Mucosa of rectum (tissue), 2 donors: Measurements from ENCODE around the gene ZMYND8.

Experiments used
- H3K27ac ChIP-seq, 2 donors: one replicate each; pipeline ENCODE4 v1.7.0; 2013; ENCODE audit warnings: inconsistent platforms in 2 of 2, low read depth in 2 of 2, low read length in 2 of 2
- H3K27me3 ChIP-seq, 2 donors: one replicate each; pipeline ENCODE4 v1.7.0; 2013; ENCODE audit warnings: low read length in 2 of 2; ENCODE audit not compliant: control insufficient read depth in 2 of 2, insufficient read depth in 2 of 2
- H3K36me3 ChIP-seq, 2 donors: one replicate each; pipeline ENCODE4 v1.7.0; 2013; ENCODE audit warnings: low read length in 2 of 2; ENCODE audit not compliant: control insufficient read depth in 2 of 2, insufficient read depth in 2 of 2
- H3K4me1 ChIP-seq, 2 donors: one replicate each; pipeline ENCODE4 v1.7.0; 2013; ENCODE audit warnings: low read length in 2 of 2, mild to moderate bottlenecking in 1 of 2; ENCODE audit not compliant: control insufficient read depth in 2 of 2, insufficient read depth in 2 of 2
- H3K4me3 ChIP-seq, 2 donors: one replicate each; pipeline ENCODE4 v1.7.0; 2013; ENCODE audit warnings: low read length in 2 of 2
- H3K9ac ChIP-seq, 2 donors: one replicate each; pipeline ENCODE4 v1.7.0; 2013; ENCODE audit warnings: low read length in 2 of 2, low read depth in 1 of 2, mild to moderate bottlenecking in 1 of 2
- H3K9me3 ChIP-seq, 2 donors: one replicate each; pipeline ENCODE4 v1.7.0; 2013; ENCODE audit warnings: low read length in 2 of 2; ENCODE audit not compliant: control insufficient read depth in 2 of 2
- donor health status: healthy.
- donor health status: Normal muscosa, but diverticular disease.

ZMYND8 gene

DNA sequence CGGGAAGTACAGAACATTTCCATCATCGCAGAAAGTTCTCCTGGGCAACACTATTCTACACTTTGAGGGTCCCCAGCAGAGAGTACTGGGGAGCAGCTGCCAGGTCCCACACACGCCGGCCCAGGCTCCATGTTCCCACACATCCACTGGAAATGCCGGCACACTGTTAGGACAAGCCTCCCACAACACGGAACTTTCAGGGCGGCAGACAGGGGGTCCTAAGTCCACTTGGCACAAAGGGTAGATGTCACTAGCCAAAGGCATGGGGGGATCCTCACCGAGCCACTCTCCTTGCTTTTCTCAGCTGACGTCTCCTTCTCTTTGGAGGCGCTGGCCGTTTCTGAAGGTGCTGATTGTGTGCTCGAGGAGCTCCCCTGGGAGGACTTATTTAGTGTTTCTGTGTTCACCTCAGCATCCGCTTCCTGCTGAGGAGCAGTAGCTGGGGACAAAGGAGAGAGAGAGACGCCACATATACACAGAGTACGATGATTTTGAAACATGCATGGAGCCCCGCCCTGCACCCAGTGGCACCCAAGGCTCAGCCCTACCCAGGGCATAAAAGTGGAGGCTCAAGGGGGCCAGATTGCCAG, 135.4 kb downstream of the ZMYND8 start:
- H3K36me3 ChIP-seq, result peaks cover 32 to 66% of the 10 kb centered on the region in 2 donors
- no peaks in the 10 kb centered on the region for H3K9me3 ChIP-seq
- H3K27ac ChIP-seq, result no peak overlapping the region
- no peaks in the 10 kb centered on the region for H3K27me3 ChIP-seq
- H3K4me3 ChIP-seq, result no peak overlapping the region
- no peak overlapping the region for H3K9ac ChIP-seq
- H3K4me1 ChIP-seq, result no peaks in the 10 kb centered on the region

DNA sequence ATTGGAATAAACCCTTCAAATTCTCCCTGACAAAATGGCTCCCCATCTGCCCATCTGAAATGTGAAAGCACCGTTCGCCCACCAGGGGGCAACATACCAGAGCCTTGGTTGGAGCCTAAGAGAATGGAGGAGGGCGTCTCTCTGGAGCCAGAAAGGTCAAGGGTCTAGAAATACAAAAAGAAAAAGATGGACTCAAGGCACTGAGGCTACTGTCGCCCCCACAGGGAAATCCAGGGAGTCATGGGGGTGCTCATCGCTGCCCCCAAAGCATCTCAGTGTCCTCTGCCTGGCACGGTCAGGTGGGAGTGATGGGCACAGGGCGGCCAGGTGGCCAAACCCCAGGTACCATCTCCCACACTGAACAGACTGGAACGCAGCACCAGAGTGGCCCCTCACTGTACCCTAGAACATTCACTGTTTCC, 136.3 kb downstream of the ZMYND8 start:
- no peak overlapping the region for H3K4me3 ChIP-seq
- no peaks in the 10 kb centered on the region for H3K27me3 ChIP-seq
- H3K9me3 ChIP-seq, result no peaks in the 10 kb centered on the region
- peaks cover 38 to 68% of the 10 kb centered on the region in 2 donors for H3K36me3 ChIP-seq
- H3K27ac ChIP-seq, result no peak overlapping the region
- no peaks in the 10 kb centered on the region for H3K4me1 ChIP-seq
- no peak overlapping the region for H3K9ac ChIP-seq

DNA sequence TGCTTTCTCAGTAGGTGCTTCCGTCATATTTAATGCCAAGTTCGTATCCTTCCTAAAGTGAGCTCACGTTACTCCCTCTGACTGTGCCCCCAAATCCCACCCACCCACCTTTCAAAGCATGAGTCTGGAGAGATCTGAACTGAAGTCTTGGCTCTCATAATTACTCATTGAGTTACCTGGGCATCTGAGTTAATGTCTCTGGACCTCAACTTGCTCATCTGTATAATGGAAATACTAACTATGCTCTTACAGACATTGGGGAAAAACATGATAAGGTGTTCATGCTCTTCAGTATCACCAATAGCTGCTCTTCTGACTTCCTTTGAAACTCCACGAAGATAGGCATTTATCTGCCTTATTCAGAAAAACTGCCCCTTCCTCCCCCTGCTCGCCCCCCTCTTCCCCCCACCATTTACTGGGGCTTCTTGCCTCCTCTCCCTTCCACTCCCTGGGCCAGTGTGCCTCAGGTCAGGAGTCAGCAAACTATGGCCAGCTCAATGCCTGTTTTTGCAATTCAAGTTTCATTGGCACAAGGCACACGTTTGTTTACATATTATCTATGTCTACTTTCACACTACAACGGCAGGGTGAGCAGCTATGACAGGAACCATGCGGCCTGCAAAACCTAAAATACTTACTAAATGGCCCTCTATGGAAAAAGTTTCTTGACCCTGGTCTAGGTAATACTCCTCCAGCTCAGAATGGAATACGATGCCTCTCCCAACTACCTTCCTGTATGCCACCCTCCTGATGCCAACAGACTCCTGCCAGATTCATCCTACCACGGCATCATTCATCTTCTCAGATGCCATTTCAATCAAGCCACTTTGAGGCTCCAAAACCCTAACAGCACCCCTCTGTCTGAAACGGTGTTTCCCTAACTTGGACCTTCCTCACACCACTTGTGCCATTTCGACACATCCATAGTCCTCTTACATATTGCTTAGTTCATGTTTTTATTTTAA, 138.7 kb downstream of the ZMYND8 start:
- Histone ChIP-seq H3K27me3 (no peaks in the 10 kb centered on the region), H3K36me3 (peaks cover 42 to 65% of the 10 kb centered on the region in 2 donors)

DNA sequence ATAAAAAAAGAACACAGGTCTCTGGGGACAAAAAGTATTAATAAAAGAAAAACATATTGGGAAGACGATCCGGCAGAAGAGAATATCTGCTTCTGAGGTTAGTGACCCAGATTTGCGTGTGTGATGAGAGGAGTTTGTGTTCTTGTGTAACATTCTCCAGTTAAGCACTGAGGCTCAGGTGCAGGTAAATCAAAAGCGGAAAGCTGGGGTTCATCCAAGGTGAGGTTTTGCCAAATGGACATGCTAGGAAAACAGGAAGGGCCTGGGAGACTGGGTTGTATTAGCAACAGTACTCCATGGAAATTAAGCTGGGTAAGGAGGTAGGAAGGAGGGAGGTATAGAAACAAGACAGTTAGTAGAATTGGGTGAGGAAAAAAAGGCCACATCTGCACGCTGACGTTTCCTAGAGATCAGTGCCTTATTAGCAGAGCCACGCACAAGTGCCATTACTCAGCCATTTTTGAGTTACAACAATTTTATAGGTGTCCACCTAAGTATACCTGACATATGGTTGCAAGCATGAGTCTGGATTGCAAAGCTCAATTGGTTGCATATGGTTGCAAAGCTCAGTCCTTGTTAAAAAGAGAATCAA, 139.6 kb downstream of the ZMYND8 start:
- Histone ChIP-seq H3K4me3 (no peak overlapping the region), H3K36me3 (peaks cover 48 to 68% of the 10 kb centered on the region in 2 donors), H3K27ac (no peak overlapping the region), H3K4me1 (no peaks in the 10 kb centered on the region), H3K27me3 (no peaks in the 10 kb centered on the region), H3K9ac (no peak overlapping the region), H3K9me3 (no peaks in the 10 kb centered on the region)

More for the DNA sequence above, 138.7 kb downstream of the ZMYND8 start:
- H3K27ac ChIP-seq, result no peak overlapping the region
- no peaks in the 10 kb centered on the region for H3K4me1 ChIP-seq
- no peak overlapping the region for H3K4me3 ChIP-seq
- H3K9ac ChIP-seq, result no peak overlapping the region
- H3K9me3 ChIP-seq, result no peaks in the 10 kb centered on the region

DNA sequence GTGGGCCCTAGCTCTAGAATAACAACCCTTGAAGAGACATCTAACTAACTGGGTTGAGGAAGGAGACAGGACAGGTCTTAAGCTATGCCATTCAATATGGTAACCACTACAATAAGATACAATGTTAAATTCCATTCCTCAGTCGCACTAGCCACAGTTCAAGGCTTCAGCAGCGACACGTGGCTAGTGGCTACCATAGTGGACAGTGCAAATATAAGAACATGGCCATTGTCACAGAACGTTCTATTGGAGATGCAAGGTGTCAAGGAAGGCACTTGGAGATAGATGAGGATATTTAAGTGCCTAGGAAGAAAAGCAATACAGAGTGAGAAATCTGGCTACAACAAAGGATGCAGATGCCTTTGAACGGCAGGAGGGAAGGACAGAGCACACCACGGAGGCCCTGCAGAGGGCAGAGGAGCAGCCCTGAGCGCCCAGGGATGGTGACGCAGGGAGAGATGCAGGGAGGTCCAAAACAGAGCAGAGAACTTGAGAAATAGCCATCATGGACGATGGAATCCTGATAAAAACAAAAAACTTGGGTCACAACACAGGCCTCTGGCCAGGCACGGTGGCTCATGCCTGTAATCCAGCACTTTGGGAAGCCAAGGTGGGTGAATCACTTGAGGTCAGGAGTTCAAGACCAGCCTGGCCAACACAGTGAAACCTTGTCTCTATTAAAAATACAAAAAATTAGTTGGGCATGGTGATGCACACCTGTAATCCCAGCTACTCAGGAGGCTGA, 140.7 kb downstream of the ZMYND8 start:
- Histone ChIP-seq H3K27ac (no peak overlapping the region), H3K9ac (no peak overlapping the region), H3K4me3 (no peak overlapping the region), H3K4me1 (no peaks in the 10 kb centered on the region), H3K27me3 (no peaks in the 10 kb centered on the region), H3K36me3 (peaks cover 54 to 69% of the 10 kb centered on the region in 2 donors), H3K9me3 (no peaks in the 10 kb centered on the region)

GRCh38 chr20:47213966-47214365, 142.5 kb downstream of the ZMYND8 start:
- Histone ChIP-seq H3K27ac (no peak overlapping the region), H3K9me3 (no peaks in the 10 kb centered on the region), H3K9ac (no peak overlapping the region), H3K4me3 (no peak overlapping the region), H3K36me3 (peaks cover 64 to 76% of the 10 kb centered on the region in 2 donors), H3K4me1 (no peaks in the 10 kb centered on the region), H3K27me3 (no peaks in the 10 kb centered on the region)

DNA sequence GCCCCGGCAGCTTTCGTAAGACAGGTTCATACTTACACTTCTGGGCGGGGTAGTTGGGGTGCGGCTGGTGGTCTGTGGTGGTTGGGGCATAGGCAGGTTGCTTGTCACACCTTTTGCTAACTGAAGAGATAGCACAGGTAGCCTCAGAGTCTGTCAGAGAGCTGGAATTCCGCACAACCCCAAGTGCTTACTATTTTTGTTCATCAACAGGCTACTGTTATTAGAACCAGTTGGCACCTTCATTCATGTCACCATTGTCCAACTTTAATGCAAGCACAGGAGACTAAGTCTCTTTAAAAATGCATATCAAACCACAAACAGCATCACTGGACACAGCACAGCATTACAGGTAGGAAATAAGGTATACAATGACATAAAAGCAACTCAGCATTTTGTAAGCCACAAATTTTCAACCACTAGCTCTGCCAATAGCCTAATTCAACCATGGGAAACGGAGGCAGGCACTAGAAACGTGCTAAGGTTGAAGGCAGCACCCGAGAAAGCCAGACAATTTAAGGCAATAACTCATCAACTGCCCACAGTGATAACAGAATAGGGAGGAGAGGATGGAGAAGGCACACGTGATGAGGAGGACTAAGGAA, 143.8 kb downstream of the ZMYND8 start:
- peaks cover 70 to 73% of the 10 kb centered on the region in 2 donors for H3K36me3 ChIP-seq
- no peak overlapping the region for H3K9ac ChIP-seq

DNA sequence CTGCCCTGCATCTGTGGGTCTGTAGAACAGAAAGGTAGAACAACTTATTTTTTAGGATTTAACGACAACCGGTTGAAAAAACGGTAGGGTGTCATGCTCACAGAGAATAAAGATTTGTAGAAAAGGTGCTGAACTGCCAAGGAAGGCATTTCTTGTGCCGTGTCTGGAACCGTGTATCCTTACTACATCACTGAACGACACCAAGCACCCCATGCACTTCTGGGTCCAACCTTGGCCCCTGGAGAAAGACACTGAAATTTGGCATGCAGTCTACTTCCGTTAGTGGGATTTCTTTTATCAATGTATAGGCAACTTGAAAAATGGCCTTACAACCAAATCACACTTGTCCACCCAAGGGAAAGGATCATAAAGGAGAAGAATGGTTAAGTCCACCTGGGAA, 145.5 kb downstream of the ZMYND8 start:
- no peaks in the 10 kb centered on the region for H3K27me3 ChIP-seq
- H3K36me3 ChIP-seq, result peaks cover 64 to 66% of the 10 kb centered on the region in 2 donors
- H3K9ac ChIP-seq, result no peak overlapping the region
- H3K27ac ChIP-seq, result no peak overlapping the region
- H3K4me1 ChIP-seq, result no peaks in the 10 kb centered on the region
- H3K4me3 ChIP-seq, result no peak overlapping the region
- H3K9me3 ChIP-seq, result no peaks in the 10 kb centered on the region

More for the DNA sequence above, 143.8 kb downstream of the ZMYND8 start:
- no peaks in the 10 kb centered on the region for H3K4me1 ChIP-seq
- no peak overlapping the region for H3K27ac ChIP-seq
- H3K9me3 ChIP-seq, result no peaks in the 10 kb centered on the region
- no peaks in the 10 kb centered on the region for H3K27me3 ChIP-seq
- H3K4me3 ChIP-seq, result no peak overlapping the region

DNA sequence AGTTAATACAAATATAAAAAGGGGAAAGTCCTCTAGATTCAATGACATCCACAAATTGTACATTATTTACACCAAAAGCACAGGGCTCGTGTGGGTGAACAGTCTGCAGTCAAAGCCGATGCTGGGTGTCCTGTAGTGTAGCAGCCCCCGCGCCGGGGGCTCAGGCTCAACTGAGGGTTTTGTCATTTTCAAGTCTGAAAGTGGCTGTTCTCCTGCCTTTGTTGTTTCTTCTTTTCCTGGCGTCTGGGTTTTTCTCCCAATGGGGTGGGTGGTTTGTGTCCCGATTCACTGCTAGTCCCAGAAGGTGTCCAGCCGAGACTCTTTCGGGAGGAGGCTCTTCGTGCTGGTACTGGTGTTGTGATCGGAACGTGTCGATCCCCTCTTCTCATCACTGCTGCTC, 146.0 kb downstream of the ZMYND8 start:
- H3K27ac ChIP-seq, result no peak overlapping the region
- H3K9ac ChIP-seq, result no peak overlapping the region
- no peaks in the 10 kb centered on the region for H3K4me1 ChIP-seq
- H3K4me3 ChIP-seq, result no peak overlapping the region
- no peaks in the 10 kb centered on the region for H3K27me3 ChIP-seq
- H3K9me3 ChIP-seq, result no peaks in the 10 kb centered on the region
- H3K36me3 ChIP-seq, result peaks cover 58 to 61% of the 10 kb centered on the region in 2 donors
